ENCODE results near the gene TERT.

GRCh38 chr5:1277781-1278180 lies 17.1 kb downstream of the TERT start:
- TF ChIP-seq POLR2AphosphoS5 (IDR thresholded peaks at IDR 0.05): no peak
- TF ChIP-seq CTCF (IDR thresholded peaks at IDR 0.05): no peak

All from sigmoid colon (tissue), 4 donors.